Measurements from ENCODE around the gene MRPL12.

- TF ChIP-seq CTCF (IDR thresholded peaks at IDR 0.05) (no peak), POLR2A (IDR thresholded peaks at IDR 0.05) (no peak), EP300 (IDR thresholded peaks at IDR 0.05; ENCODE audit: low read depth) (no peak)
Observed at GRCh38 chr17:81696218-81696941, 6.8 kb upstream of the MRPL12 start.
